ENCODE results near the gene NLGN3. TPM values are rescaled to one million over a fixed set of nuclear protein-coding genes. Genes with fewer than 3 reads are reported as not detected.
A peak's percentile ranks its signal among the peaks of the same experiment; 100 is the strongest.

Gene NLGN3
- polyA plus RNA-seq, 1 donor from 2014 or later: 11.7 TPM

DNA sequence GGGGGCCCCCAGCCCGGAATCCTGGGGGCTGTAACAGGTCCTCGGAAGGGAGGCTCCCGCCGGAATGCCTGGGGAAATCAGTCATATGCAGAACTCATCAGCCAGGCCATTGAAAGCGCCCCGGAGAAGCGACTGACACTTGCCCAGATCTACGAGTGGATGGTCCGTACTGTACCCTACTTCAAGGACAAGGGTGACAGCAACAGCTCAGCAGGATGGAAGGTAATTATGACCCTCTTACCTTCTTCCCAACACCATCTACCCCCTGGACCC, 47.9 kb upstream of the NLGN3 start:
- no peaks in the 10 kb centered on the region for H4K20me1 ChIP-seq (ENCODE audit: insufficient read depth)
- H3K27me3 ChIP-seq (ENCODE audit: insufficient read depth, low read depth, low read length): peaks cover 7% of the 10 kb centered on the region
- H3K4me2 ChIP-seq (ENCODE audit: low read length): no peak overlapping the region
- H3K27ac ChIP-seq (ENCODE audit: low read length): no peak overlapping the region
- H3F3A ChIP-seq (ENCODE audit: insufficient read depth, low read length, poor library complexity, severe bottlenecking): no peaks in the 10 kb centered on the region
- H3K9ac ChIP-seq (ENCODE audit: low read length): no peak overlapping the region
- H3K4me3 ChIP-seq (ENCODE audit: low read length): peak overlapping the region; percentile 67
- H2AFZ ChIP-seq (ENCODE audit: low read depth, low read length): no peak overlapping the region
- no peaks in the 10 kb centered on the region for H3K36me3 ChIP-seq (ENCODE audit: insufficient read depth, low read length)
- no peak for TF ChIP-seq TAF1 (IDR thresholded peaks at IDR 0.05; ENCODE audit: low read depth)
- no peak for TF ChIP-seq MXI1 (conservative IDR thresholded peaks at IDR 0.05; ENCODE audit: poor library complexity, severe bottlenecking)
- TF ChIP-seq, protein P1, sequence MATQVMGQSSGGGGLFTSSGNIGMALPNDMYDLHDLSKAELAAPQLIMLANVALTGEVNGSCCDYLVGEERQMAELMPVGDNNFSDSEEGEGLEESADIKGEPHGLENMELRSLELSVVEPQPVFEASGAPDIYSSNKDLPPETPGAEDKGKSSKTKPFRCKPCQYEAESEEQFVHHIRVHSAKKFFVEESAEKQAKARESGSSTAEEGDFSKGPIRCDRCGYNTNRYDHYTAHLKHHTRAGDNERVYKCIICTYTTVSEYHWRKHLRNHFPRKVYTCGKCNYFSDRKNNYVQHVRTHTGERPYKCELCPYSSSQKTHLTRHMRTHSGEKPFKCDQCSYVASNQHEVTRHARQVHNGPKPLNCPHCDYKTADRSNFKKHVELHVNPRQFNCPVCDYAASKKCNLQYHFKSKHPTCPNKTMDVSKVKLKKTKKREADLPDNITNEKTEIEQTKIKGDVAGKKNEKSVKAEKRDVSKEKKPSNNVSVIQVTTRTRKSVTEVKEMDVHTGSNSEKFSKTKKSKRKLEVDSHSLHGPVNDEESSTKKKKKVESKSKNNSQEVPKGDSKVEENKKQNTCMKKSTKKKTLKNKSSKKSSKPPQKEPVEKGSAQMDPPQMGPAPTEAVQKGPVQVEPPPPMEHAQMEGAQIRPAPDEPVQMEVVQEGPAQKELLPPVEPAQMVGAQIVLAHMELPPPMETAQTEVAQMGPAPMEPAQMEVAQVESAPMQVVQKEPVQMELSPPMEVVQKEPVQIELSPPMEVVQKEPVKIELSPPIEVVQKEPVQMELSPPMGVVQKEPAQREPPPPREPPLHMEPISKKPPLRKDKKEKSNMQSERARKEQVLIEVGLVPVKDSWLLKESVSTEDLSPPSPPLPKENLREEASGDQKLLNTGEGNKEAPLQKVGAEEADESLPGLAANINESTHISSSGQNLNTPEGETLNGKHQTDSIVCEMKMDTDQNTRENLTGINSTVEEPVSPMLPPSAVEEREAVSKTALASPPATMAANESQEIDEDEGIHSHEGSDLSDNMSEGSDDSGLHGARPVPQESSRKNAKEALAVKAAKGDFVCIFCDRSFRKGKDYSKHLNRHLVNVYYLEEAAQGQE (IDR thresholded peaks at IDR 0.05; ENCODE audit: borderline replicate concordance): no peak
- no peaks in the 10 kb centered on the region for H3K79me2 ChIP-seq (replicated peaks; ENCODE audit: insufficient read depth, low read length)
- H3K9me3 ChIP-seq (ENCODE audit: low read length): no peaks in the 10 kb centered on the region
- no peaks in the 10 kb centered on the region for H3K9me2 ChIP-seq (ENCODE audit: insufficient read depth, low read length)

DNA sequence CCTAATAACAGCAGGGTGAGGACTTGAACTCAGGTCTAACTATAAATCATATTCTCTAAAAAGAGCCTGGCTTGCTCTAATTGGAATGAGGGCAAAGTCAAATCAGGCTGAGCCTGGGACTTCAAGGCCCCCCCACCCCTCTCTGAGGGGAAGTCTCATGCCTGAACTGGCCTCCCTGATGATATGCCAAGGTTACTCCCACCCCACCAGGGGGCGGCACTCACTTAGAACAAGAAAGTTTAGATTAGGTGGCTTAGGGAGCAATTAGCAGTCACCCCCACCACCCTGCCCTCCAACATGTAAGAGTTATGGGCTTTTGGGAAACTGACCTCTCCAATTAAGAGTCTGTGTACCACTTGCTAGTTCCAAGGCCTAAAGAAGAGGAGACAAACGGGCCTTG, 46.3 kb upstream of the NLGN3 start:
- Histone ChIP-seq H3K4me3 (ENCODE audit: low read length) (no peak overlapping the region), H3K9me3 (ENCODE audit: low read length) (no peaks in the 10 kb centered on the region), H3K27me3 (ENCODE audit: insufficient read depth, low read depth, low read length) (peaks cover 7% of the 10 kb centered on the region), H3K9me2 (ENCODE audit: insufficient read depth, low read length) (no peaks in the 10 kb centered on the region), H3F3A (ENCODE audit: insufficient read depth, low read length, poor library complexity, severe bottlenecking) (no peaks in the 10 kb centered on the region), H3K9ac (ENCODE audit: low read length) (no peak overlapping the region), H3K4me2 (ENCODE audit: low read length) (no peak overlapping the region), H3K27ac (ENCODE audit: low read length) (no peak overlapping the region), H3K36me3 (ENCODE audit: insufficient read depth, low read length) (no peaks in the 10 kb centered on the region), H4K20me1 (ENCODE audit: insufficient read depth) (no peaks in the 10 kb centered on the region), H3K79me2 (replicated peaks; ENCODE audit: insufficient read depth, low read length) (no peaks in the 10 kb centered on the region), H2AFZ (ENCODE audit: low read depth, low read length) (no peak overlapping the region)
- TF ChIP-seq TAF1 (IDR thresholded peaks at IDR 0.05; ENCODE audit: low read depth) (no peak), RAD21 (conservative IDR thresholded peaks at IDR 0.05) (no peak), POLR2AphosphoS5 (IDR thresholded peaks at IDR 0.05) (no peak)
- TF ChIP-seq, protein P1 (IDR thresholded peaks at IDR 0.05; ENCODE audit: borderline replicate concordance): no peak

DNA sequence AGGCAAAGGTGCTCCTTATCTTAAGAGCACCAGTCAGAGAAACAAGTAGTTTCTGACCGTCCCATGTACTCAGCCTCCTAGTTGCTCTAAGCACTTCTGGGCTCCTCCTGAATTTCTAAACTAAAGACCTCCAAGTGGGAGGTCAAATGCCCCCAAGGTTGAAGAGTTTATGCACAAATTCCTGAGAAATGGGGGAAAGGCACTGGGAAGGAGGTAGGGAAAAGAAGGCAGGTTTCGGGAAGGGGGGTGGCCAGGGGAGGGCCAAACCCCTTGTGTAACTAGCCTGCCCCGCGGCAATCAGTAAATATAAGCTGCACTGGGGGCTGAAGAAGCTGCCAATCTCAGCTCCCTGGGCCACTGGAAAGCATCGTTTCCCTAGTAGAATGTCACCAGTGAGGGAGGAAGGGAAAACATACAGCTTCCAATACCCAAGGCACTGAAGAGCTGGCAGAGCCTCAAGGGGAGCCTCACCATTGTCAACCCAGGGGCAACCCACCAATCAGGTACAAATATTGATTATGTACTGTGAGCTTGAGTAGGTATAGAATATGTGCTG, 45.6 kb upstream of the NLGN3 start:
- H3K27me3 ChIP-seq (ENCODE audit: insufficient read depth, low read depth, low read length): peaks cover 7% of the 10 kb centered on the region
- no peaks in the 10 kb centered on the region for H3K36me3 ChIP-seq (ENCODE audit: insufficient read depth, low read length)
- no peak overlapping the region for H3K9ac ChIP-seq (ENCODE audit: low read length)
- H3F3A ChIP-seq (ENCODE audit: insufficient read depth, low read length, poor library complexity, severe bottlenecking): no peaks in the 10 kb centered on the region
- no peak overlapping the region for H3K4me2 ChIP-seq (ENCODE audit: low read length)
- H3K79me2 ChIP-seq (replicated peaks; ENCODE audit: insufficient read depth, low read length): no peaks in the 10 kb centered on the region
- no peaks in the 10 kb centered on the region for H3K9me3 ChIP-seq (ENCODE audit: low read length)
- no peak overlapping the region for H3K27ac ChIP-seq (ENCODE audit: low read length)
- H4K20me1 ChIP-seq (ENCODE audit: insufficient read depth): no peaks in the 10 kb centered on the region
- no peak overlapping the region for H3K4me3 ChIP-seq (ENCODE audit: low read length)
- H3K9me2 ChIP-seq (ENCODE audit: insufficient read depth, low read length): no peaks in the 10 kb centered on the region
- no peak overlapping the region for H2AFZ ChIP-seq (ENCODE audit: low read depth, low read length)
- no peak for TF ChIP-seq SMC3 (conservative IDR thresholded peaks at IDR 0.05; ENCODE audit: poor library complexity)
- no peak for TF ChIP-seq POLR2AphosphoS5 (IDR thresholded peaks at IDR 0.05)
- no peak for TF ChIP-seq MXI1 (conservative IDR thresholded peaks at IDR 0.05; ENCODE audit: poor library complexity, severe bottlenecking)
- TF ChIP-seq RAD21 (conservative IDR thresholded peaks at IDR 0.05): no peak
- TF ChIP-seq, protein P1 (IDR thresholded peaks at IDR 0.05; ENCODE audit: borderline replicate concordance): no peak
- TF ChIP-seq, protein P2, sequence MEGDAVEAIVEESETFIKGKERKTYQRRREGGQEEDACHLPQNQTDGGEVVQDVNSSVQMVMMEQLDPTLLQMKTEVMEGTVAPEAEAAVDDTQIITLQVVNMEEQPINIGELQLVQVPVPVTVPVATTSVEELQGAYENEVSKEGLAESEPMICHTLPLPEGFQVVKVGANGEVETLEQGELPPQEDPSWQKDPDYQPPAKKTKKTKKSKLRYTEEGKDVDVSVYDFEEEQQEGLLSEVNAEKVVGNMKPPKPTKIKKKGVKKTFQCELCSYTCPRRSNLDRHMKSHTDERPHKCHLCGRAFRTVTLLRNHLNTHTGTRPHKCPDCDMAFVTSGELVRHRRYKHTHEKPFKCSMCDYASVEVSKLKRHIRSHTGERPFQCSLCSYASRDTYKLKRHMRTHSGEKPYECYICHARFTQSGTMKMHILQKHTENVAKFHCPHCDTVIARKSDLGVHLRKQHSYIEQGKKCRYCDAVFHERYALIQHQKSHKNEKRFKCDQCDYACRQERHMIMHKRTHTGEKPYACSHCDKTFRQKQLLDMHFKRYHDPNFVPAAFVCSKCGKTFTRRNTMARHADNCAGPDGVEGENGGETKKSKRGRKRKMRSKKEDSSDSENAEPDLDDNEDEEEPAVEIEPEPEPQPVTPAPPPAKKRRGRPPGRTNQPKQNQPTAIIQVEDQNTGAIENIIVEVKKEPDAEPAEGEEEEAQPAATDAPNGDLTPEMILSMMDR (IDR thresholded peaks at IDR 0.05; ENCODE audit: poor library complexity, severe bottlenecking): no peak
- TF ChIP-seq EZH2 (IDR thresholded peaks at IDR 0.05; ENCODE audit: borderline replicate concordance, insufficient read depth, low read length, poor library complexity, severe bottlenecking): no peak
- TF ChIP-seq TAF1 (IDR thresholded peaks at IDR 0.05; ENCODE audit: low read depth): no peak
- no peak for TF ChIP-seq EP300 (conservative IDR thresholded peaks at IDR 0.05; ENCODE audit: poor library complexity, severe bottlenecking)

All from neural cell (in vitro differentiated cells).